NCI-H82 treated with DMSO at 0.1 percent for 48 hours (cell line): ENCODE data around the gene FN3KRP.

Experiments
- DNase-seq: peaks from one replicate; lab custom pipeline; 2025; ENCODE audit not compliant: unreplicated experiment; lab: John Stamatoyannopoulos, UW

Gene FN3KRP

GRCh38 chr17:82705756-82706155, 10.8 kb upstream of the FN3KRP start:
- DNase-seq, result no peak

GRCh38 chr17:82709024-82709675, 7.4 kb upstream of the FN3KRP start:
- no peak for DNase-seq

- no peak for DNase-seq
These were observed 6.6 kb upstream of the FN3KRP start for GRCh38 chr17:82709676-82710498.

DNA sequence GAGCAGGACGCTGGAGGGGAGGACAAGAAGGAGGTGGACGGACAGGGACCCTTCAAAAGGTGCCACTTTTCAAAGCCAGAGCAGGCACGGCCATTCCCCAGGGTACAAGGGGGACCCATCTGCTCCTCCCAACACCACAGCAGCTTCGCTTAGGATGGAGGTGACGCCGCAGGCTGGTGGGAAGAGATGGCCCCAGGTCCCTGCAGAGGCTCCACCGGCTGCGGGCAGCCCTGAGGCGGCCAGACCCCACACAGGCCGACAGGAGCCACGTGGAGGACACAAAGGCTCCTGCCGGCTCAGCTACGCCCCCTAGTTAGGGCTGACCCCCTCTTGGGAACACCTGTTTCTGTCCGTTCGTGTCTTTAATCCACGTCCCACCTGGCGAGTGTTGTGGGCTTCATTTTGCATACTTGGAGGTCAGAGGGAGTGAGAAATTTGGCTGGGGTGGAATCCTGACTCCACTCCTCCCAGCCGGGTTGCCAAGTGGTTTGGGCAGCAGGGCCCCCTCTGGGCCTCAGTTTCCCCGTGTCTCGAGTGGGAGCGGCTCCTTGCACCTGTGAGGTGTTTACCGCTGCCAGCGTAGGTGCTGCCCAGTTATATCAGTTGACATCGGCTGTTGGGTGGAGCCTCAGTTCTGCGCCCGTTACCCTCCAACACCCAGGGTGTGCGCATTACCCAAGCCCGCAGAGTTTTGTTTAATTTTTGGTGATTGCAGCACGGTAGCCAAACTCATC, 5.8 kb upstream of the FN3KRP start:
- DNase-seq, result no peak

DNA sequence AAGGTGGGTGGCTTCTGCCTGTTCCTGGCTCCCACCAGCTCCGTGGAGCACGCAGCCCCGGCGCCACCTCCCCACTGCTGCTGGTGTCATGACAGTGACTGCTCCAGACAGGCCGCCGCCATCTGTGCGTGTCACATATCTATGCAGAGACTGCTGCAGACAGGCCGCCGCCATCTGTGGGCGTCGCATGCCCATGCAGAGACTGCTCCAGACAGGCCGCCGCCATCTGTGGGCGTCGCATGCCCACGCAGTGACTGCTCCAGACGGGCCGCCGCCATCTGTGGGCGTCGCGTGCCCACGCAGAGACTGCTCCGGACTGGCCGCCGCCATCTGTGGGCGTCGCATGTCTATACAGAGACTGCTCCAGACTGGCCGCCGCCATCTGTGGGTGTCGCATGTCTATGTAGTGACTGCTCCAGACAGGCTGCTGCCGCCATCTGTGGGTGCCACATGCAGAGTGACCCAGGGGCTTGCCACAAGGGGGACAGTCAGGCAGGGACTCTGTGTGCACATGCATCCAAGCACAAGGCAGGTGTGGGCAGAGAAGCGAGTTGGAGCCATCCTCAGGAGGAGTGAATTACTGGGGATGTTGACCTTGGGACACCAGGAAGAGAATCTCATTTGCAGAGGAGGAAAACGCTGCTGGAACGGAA, 3.3 kb upstream of the FN3KRP start:
- no peak for DNase-seq

GRCh38 chr17:82718986-82719685, 2.6 kb downstream of the FN3KRP start:
- DNase-seq, result no peak

- DNase-seq, result no peak
These were observed 3.7 kb downstream of the FN3KRP start for GRCh38 chr17:82720204-82720603.

- no peak for DNase-seq
These were observed 6.0 kb downstream of the FN3KRP start for GRCh38 chr17:82722341-82723013.

GRCh38 chr17:82723169-82723807, 6.8 kb downstream of the FN3KRP start:
- DNase-seq, result no peak

GRCh38 chr17:82726427-82726826, 9.9 kb downstream of the FN3KRP start:
- DNase-seq, result no peak

- DNase-seq, result no peak
These were observed 13.2 kb downstream of the FN3KRP start for GRCh38 chr17:82729479-82730260.

GRCh38 chr17:82732118-82732743, 15.7 kb downstream of the FN3KRP start:
- DNase-seq, result no peak

GRCh38 chr17:82734987-82735866, 18.7 kb downstream of the FN3KRP start, which contains the start of gene FN3K:
Gene FN3K (plus strand): TSS chr17:82735615. CDS start chr17:82735637, 22 bp downstream.
- no peak for DNase-seq

DNA sequence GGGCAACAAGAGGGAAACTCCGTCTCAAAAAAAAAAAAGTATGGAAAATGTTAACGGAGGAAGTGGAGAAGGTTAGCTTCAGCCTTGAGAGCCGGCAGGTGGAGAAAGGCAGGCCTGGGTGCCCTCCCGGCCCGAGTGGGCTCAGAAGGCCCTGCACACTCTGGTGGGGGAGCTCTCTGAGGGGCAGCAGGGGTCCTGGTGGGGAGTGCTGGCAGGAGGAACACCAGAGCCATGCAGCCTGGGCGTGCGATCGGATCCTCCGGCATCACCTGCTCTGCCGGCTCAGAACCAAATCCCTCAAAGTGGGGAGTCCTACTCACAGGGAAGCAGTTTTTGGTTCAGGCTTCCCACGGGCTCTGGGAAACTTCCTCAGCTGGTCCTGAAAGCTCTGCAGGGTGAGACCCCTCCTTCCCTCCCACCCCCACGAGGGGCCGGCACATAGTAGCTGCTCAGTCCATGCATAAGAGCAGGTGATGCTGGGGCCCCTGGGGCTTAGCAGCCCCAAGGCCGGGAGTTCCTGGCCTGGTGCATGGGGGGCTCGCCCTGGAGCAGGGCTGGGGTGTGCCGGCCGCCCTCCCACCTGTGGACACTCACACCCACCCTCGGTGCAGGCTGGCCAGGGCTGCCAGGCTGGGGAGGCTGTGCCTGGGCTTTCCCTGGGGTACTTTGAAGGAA, 20.1 kb downstream of the FN3KRP start:
- no peak for DNase-seq

DNA sequence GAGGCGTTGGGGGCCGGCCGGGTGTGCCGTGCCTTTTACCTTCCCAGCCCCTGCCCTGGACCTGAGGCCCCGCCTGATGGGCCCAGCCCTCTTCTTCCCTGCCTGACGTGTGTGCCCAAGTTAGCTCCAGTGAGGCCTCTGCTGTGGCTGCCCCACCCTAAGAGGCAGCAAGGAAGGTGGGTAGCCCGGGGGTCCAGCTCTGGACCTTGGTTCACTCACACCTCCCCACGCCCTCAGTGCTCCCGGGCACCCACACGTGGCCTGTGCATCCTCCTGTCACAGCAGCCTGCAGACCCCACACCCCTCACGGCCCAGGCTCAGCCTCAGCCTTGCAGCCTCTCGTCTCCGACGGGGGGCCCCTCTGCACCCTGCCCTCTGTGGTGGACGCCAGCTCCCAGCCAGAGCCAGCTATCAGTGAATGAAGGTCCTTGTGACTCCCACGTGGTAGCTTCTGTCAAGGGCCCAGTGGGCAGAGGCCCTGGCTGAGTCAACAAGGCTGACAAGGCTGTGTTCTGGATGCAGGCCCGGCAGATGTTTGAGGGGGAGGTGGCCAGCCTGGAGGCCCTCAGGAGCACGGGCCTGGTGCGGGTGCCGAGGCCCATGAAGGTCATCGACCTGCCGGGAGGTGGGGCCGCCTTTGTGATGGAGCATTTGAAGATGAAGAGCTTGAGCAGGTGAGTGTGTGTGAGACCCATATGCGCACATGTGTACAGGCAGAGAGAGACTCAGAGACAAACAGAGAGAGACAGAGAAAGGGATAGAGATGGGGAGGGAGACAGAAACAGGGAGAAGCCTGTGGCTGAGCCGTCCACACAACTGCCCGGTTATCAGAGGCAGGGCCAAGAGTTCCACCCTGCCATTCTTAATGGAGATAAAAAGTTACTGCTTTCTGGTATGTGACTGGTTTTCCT, 21.7 kb downstream of the FN3KRP start:
- no peak for DNase-seq
